Omental fat pad (tissue), 4 donors: ENCODE data around the gene MLYCD. TPM values are rescaled to one million over a fixed set of nuclear protein-coding genes. Genes with fewer than 3 reads are reported as not detected.

Experiments used
- ATAC-seq: fragments of 150-250 bp; one replicate; pipeline ENCODE4 v1.9.1; 2016; ENCODE audit warnings: mild to moderate bottlenecking, moderate library complexity; ENCODE audit not compliant: low FRiP score
- DNase-seq: peaks from one replicate; pipeline ENCODE4 v3.0.0-alpha.2; 2019; ENCODE audit warnings: low spot score
- total RNA-seq, 4 donors: library from RNA; depleted of rRNA; stranded (reverse); fragments of >200 nt; gene quantifications; one replicate each; pipeline ENCODE4 v1.1.0, GENCODE V29; 2016
- TF ChIP-seq, protein P1 (sequence below), 3 donors: fragments of 450-650 bp; IDR thresholded peaks; one replicate each; pipeline ENCODE4 v1.5.1; 2016 to 2017; ENCODE audit warnings: antibody characterized with exemption in 3 of 3, mild to moderate bottlenecking in 3 of 3, moderate library complexity in 2 of 3

MLYCD gene
- total RNA-seq, 4 donors from 2014 or later: 8.4 to 17.8 (median 10.6) TPM

DNA sequence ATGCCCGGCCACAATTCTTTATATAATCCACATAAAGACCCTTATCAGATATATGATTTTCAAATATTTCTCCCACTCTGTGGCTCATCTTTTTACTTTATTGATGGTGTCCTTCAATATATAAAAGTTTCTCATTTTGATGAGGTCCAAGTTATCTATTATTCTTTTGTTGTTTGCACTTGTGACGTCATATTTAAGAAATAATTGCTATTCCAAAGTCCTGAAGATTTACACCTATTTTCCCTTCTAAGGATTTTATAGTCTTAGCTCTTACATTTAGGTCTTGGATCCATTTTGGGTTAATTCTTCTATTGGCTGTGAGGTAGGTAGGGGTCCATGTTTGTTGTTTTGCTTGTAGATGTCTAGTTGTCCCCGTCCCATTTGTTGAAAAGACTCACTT, 3.0 kb upstream of the MLYCD start:
- ATAC-seq: no peak
- TF ChIP-seq, protein P1, sequence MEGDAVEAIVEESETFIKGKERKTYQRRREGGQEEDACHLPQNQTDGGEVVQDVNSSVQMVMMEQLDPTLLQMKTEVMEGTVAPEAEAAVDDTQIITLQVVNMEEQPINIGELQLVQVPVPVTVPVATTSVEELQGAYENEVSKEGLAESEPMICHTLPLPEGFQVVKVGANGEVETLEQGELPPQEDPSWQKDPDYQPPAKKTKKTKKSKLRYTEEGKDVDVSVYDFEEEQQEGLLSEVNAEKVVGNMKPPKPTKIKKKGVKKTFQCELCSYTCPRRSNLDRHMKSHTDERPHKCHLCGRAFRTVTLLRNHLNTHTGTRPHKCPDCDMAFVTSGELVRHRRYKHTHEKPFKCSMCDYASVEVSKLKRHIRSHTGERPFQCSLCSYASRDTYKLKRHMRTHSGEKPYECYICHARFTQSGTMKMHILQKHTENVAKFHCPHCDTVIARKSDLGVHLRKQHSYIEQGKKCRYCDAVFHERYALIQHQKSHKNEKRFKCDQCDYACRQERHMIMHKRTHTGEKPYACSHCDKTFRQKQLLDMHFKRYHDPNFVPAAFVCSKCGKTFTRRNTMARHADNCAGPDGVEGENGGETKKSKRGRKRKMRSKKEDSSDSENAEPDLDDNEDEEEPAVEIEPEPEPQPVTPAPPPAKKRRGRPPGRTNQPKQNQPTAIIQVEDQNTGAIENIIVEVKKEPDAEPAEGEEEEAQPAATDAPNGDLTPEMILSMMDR (IDR thresholded peaks at IDR 0.05): no peak
- DNase-seq: no peak

DNA sequence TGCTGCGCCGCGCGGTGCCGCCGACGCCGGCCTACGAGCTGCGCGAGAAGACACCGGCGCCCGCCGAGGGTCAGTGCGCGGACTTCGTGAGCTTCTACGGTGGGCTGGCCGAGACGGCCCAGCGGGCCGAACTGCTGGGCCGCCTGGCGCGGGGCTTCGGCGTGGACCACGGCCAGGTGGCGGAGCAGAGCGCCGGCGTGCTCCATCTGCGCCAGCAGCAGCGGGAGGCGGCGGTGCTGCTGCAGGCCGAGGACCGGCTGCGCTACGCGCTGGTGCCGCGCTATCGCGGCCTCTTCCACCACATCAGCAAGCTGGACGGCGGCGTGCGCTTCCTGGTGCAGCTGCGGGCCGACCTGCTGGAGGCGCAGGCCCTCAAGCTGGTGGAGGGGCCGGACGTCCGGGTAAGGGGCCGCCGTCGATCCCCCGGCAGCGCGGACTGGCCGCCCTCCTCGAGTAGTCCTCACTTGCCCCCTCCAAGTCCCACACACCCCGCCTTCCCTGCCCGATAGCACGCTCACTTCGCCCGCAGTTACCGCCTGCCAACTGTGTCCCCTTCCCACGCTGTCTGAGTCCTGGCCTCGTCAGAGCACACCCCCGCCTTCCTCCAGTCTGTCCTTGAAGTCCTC, 470 bp downstream of the MLYCD start:
- ATAC-seq: peak; percentile 53

DNA sequence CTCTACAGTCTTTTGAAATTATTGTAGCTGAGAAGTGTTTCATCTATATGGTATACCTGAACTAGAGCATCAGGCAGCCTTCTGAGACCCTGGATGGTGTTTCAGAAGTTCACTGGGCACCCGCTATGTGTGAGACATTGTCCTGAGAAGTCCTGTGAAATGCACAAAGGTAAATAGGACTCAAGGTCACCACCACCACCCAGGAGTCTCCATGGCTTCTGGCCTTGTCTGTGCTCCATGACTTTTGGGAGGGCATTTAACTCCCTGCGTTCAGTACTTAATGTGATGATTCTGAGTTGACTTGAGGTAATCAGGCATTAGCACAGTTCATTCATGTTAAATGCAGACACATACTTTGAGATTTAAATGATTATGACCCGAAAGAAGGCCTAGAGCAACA, 1.1 kb downstream of the MLYCD start:
- TF ChIP-seq, protein P1 (IDR thresholded peaks at IDR 0.05): no peak
- ATAC-seq: no peak
- DNase-seq: no peak

More for the DNA sequence above, 470 bp downstream of the MLYCD start:
- TF ChIP-seq, protein P1 (IDR thresholded peaks at IDR 0.05): no peak
- no peak for DNase-seq

DNA sequence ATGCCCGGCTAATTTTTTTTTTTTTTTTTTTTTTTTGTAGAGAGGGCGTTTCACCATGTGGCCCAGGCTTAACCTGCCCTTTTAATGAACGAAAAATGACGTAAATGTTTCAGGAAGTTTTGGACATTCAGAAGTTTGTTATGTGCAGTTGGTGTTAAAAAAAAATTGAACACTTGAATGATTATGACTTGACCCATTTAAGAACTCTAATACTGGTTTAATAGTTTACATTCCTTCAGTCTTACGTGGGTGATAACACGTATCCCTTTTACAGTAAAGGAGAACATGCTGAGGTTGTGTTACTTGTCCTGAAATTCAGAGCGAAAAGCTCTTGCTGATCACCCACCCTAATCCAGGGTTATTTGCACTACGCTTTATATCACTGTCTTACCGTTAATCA, 1.7 kb downstream of the MLYCD start:
- ATAC-seq (no peak), DNase-seq (no peak)
- TF ChIP-seq, protein P1 (IDR thresholded peaks at IDR 0.05): no peak

DNA sequence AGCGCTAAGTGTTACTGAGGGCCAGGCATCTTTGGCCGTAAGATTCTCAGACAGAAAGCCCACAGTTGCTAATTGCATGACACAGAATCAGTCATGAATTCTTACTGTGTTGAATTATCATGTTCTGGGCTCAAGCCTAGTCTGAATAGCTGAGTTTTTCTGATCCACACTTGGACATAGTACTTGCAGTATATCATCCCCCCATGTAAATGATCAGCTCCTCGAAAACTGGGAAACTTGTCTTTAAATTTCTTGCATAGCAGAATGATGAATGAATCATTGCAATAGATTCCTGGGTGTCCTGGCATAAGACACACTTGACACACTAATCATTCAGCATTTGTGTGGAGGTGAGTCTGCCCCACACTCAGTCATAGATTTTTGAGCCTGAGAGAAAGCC, 2.2 kb downstream of the MLYCD start:
- TF ChIP-seq, protein P1 (IDR thresholded peaks at IDR 0.05): no peak
- DNase-seq: no peak
- ATAC-seq: no peak

DNA sequence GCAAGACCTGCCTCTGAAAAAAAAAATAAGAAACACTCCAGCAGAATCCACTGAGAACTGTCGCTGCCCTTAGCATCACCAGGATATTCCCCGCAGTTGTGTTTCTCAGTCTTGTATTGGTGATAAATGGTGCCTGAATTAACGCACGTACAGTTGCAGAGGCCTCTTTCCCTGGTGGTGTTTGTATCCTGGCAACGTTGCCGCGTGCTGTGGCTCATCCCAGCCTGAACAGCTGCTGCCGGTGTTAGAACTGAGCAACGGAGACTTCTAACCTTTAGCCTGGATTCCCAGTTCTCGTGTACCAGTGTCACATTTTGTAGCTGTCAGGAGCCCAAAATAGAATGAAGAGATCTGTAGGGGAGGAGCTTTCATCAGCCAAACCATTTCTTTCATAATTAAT, 4.8 kb downstream of the MLYCD start:
- no peak for ATAC-seq
- DNase-seq: no peak
- TF ChIP-seq, protein P1 (IDR thresholded peaks at IDR 0.05): no peak

DNA sequence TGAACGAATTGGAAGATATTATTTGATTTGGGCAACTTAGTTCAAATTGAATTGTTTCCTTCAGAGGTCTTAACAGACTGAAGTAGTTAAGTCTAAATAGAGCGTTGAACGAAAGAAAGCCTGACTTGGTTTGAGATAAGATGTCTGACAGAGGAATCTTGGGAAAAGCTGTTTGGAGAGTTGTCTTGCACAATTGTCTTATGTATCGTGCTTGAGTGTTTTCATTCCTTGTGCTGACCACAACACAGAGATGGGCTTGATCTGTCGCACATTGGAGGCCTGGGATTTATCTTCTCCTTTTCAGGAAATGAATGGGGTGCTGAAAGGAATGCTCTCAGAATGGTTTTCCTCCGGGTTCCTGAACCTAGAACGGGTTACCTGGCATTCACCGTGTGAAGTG, 7.8 kb downstream of the MLYCD start:
- TF ChIP-seq, protein P1 (IDR thresholded peaks at IDR 0.05): no peak
- ATAC-seq (no peak), DNase-seq (no peak)
